BE2C (cell line): ENCODE data around the gene PTPRN2.

Experiments
- DNase-seq: peaks from one replicate; pipeline ENCODE4 v3.0.0-alpha.2; 2020
- H3K27me3 ChIP-seq: fragments of 250-450 bp; sonication (Bioruptor Pico); 2 replicates; pipeline ENCODE4 v1.5.1; 2020; ENCODE audit warnings: mild to moderate bottlenecking
- H3K36me3 ChIP-seq: fragments of 250-450 bp; sonication (Bioruptor Pico); 2 replicates; pipeline ENCODE4 v1.5.1; 2020; ENCODE audit warnings: mild to moderate bottlenecking
- H3K4me1 ChIP-seq: fragments of 250-450 bp; sonication (Bioruptor Pico); 2 replicates; pipeline ENCODE4 v1.5.1; 2020
- H3K4me3 ChIP-seq: 2 replicates; pipeline ENCODE4 v1.5.1; 2011; ENCODE audit warnings: low read depth, low read length
- H3K9me3 ChIP-seq: fragments of 250-450 bp; sonication (Bioruptor Pico); 2 replicates; pipeline ENCODE4 v1.5.1; 2020
- TF ChIP-seq, protein P1 (sequence below): IDR thresholded peaks from 2 replicates; pipeline ENCODE4 v1.5.1; 2012; ENCODE audit warnings: mild to moderate bottlenecking, low read depth, low read length

Gene PTPRN2

DNA sequence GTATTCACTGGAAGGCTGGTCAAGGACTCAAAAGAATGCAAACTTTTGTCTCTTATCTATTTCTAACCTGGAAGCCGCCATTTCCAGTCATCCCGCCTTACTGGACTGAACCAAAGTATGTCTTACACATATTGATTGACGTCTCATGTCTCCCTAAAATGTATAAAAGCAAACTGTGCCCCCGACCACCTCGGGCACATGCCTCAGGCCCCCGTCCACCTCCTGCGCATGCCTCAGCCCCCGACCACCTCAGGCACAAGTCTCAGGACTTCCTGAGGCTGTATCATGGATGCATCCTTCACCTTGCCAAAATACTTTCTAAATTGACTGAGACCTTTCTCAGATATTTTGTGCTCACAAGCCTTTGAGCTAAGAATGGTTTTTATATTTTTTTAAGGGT is 148.6 kb downstream of the PTPRN2 start:
- Histone ChIP-seq H3K4me3 (no peak overlapping the region), H3K4me1 (no peaks in the 10 kb centered on the region), H3K27me3 (no peaks in the 10 kb centered on the region), H3K36me3 (no peaks in the 10 kb centered on the region), H3K9me3 (no peaks in the 10 kb centered on the region)
- TF ChIP-seq, protein P1, sequence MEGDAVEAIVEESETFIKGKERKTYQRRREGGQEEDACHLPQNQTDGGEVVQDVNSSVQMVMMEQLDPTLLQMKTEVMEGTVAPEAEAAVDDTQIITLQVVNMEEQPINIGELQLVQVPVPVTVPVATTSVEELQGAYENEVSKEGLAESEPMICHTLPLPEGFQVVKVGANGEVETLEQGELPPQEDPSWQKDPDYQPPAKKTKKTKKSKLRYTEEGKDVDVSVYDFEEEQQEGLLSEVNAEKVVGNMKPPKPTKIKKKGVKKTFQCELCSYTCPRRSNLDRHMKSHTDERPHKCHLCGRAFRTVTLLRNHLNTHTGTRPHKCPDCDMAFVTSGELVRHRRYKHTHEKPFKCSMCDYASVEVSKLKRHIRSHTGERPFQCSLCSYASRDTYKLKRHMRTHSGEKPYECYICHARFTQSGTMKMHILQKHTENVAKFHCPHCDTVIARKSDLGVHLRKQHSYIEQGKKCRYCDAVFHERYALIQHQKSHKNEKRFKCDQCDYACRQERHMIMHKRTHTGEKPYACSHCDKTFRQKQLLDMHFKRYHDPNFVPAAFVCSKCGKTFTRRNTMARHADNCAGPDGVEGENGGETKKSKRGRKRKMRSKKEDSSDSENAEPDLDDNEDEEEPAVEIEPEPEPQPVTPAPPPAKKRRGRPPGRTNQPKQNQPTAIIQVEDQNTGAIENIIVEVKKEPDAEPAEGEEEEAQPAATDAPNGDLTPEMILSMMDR, result no peak
- no peak for DNase-seq

DNA sequence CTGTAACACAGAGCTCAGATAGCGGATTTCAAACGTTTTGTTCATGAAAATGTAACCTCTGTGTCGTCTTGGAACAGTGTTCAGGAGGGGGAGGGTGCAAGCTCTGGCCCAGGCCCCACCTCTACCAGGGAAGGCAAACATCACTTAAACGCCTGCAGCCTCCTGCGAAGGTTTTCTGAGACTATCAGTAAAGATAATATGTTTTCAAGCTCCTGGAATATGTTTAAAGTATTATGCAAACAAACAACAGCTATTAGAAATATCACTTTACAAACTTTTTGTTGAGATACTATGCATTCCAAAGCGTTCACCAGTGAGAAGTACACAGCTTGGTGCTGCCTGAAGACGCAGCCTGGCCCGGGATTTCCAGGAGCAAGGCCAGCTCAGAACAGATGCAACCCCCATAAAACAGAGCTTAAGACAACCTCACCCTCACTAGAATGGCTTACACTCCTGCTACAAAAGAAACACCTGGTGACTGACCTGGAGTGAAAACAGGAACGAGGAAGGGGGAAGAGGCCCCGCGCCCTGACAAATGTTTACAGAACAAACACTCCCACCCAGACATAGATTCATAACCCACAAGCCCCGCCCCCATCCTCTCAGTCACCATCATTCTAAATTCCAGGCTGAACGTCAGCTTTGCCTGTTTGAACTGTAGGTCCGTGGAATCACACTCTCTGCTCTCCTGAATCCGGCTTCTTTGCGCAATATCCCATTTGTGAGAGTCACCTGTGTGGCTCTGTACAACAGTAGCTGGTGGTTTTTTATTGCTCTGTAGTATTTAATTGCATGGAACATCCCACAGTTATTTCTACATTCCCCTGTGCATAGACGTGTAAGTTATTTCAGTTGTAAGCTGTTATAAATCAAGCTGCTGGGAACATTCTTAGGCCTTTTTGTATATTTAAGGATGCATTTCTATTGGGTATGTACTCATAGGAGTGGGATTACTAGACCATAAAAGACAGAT is 155.0 kb downstream of the PTPRN2 start:
- no peak for DNase-seq
- Histone ChIP-seq H3K4me1 (no peaks in the 10 kb centered on the region), H3K27me3 (no peaks in the 10 kb centered on the region), H3K9me3 (no peaks in the 10 kb centered on the region), H3K4me3 (no peak overlapping the region), H3K36me3 (no peaks in the 10 kb centered on the region)
- TF ChIP-seq, protein P1, result no peak

DNA sequence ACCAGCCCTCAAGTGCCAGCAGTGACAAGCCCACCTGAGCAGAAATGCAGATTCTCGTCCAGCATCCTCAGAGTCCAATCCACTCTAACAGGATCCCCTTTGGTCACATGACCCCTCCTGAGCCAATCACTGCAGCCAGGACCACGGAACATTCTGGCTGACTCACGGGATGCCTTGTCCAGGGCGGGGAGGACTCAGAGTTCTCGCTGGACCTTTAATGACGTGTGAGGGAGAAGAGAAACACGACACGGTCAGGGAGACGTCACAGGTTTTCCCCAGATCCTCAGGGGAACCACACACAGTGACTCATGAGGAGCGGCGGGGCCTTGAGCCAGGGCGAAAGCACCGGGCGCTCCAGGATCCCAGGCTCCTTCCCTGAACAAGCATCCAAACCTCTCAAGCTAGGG is 155.7 kb downstream of the PTPRN2 start:
- TF ChIP-seq, protein P1, result no peak
- H3K27me3 ChIP-seq, result no peaks in the 10 kb centered on the region
- no peaks in the 10 kb centered on the region for H3K4me1 ChIP-seq
- H3K36me3 ChIP-seq, result no peaks in the 10 kb centered on the region
- no peaks in the 10 kb centered on the region for H3K9me3 ChIP-seq
- no peak overlapping the region for H3K4me3 ChIP-seq
- no peak for DNase-seq

DNA sequence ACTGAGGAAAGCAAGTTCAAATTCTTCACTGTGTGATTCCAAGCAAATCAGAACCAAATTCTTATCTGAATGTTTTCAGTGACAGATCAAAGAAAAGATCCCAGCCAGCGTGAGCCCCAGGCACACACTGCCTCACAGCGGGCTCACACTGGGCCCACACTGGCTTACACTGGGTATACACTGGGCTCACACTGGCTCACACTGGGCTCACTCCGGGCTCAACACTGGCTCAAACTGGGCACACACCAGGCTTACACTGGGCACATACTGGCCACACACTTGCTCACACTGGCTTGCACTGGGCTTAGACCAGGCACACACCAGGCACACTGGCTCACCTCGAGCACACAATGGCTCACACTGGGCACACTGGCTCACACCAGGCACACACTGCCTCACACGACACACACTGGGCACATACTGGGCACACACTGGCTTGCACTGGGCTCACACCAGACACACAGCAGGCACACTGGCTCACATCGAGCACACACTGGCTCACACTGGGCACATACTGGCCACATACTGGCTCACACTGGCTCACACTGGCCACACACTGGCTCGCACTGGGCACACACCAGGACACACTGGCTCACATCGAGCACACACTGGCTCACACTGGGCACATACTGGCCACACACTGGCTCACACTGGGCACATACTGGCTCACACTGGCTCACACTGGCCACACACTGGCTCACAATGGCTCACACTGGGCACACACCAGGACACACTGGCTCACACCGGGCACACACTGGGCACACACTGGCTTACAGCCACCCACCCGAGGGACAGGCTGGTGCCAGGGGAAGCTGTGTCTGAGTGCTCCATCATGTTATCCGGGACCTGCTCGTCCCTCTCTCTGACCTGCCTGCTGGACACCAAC is 156.3 kb downstream of the PTPRN2 start:
- H3K9me3 ChIP-seq, result no peaks in the 10 kb centered on the region
- no peaks in the 10 kb centered on the region for H3K27me3 ChIP-seq
- H3K36me3 ChIP-seq, result no peaks in the 10 kb centered on the region
- H3K4me1 ChIP-seq, result no peaks in the 10 kb centered on the region
- no peak overlapping the region for H3K4me3 ChIP-seq
- DNase-seq, result no peak
- TF ChIP-seq, protein P1, result no peak

DNA sequence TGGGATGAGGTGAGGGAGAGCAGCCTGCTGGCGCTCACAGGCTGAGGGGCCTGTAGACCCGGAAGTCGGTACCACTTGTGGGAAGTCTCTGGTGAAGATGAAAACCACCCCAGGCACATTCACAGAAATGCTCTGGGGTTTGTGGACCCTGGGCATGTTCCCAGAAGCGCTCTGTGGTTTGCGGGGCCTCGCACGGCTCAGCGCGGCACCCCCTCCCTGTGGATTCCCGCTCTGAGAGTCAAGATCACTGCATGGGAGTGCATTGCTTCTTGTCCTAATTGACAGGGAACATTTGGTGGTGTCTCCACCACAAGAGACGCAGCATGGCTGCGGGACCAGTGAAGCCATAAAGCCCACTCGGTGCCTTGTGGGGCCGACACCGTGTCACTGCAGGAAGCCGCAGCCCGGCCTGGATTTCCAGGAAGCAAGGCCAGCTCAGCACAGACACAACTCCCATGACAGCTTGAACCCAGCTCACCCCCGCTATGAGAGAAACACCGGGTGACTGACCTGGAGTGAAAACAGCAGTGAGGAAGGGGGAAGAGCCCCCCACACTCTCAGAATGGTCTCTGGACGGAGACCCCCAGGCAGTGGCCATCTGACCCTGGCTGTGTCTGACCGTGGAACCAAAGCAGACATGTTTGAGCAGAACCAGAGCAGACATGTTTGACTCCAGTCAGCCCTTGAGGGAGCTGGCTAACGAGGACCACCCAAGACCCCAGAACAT is 157.2 kb downstream of the PTPRN2 start:
- Histone ChIP-seq H3K4me1 (no peaks in the 10 kb centered on the region), H3K9me3 (no peaks in the 10 kb centered on the region), H3K36me3 (no peaks in the 10 kb centered on the region), H3K4me3 (no peak overlapping the region), H3K27me3 (no peaks in the 10 kb centered on the region)
- TF ChIP-seq, protein P1, result no peak
- no peak for DNase-seq
